Ecto neural progenitor cell (in vitro differentiated cells): Measurements from ENCODE around the gene CAPN13.

Experiments
- DNase-seq: peaks from one replicate; pipeline ENCODE4 v3.0.0-alpha.2; 2018; ENCODE audit warnings: low spot score

Gene CAPN13

GRCh38 chr2:30705056-30705455 is 102.2 kb downstream of the CAPN13 start:
- peak; percentile 28 for DNase-seq

- DNase-seq = no peak
Measured at GRCh38 chr2:30704309-30705020, 102.8 kb downstream of the CAPN13 start.

- DNase-seq = peak; percentile 5
Measured at GRCh38 chr2:30702694-30703093, 104.6 kb downstream of the CAPN13 start.

- DNase-seq = no peak
Measured at GRCh38 chr2:30701782-30702181, 105.5 kb downstream of the CAPN13 start.

- DNase-seq = peak; percentile 15
Measured at GRCh38 chr2:30697242-30698103, 109.8 kb downstream of the CAPN13 start.

GRCh38 chr2:30695749-30696148 is 111.5 kb downstream of the CAPN13 start:
- no peak for DNase-seq

- DNase-seq = no peak
Measured at GRCh38 chr2:30694286-30695055, 112.8 kb downstream of the CAPN13 start.

GRCh38 chr2:30693821-30694281 is 113.4 kb downstream of the CAPN13 start:
- DNase-seq = no peak

- no peak for DNase-seq
Measured at GRCh38 chr2:30692829-30693275, 114.4 kb downstream of the CAPN13 start.

- no peak for DNase-seq
Measured at GRCh38 chr2:30691948-30692828, 115.1 kb downstream of the CAPN13 start.

- no peak for DNase-seq
Measured at GRCh38 chr2:30691091-30691947, 115.9 kb downstream of the CAPN13 start.

- DNase-seq = no peak
Measured at GRCh38 chr2:30690126-30690561, 117.1 kb downstream of the CAPN13 start.

- no peak for DNase-seq
Measured at GRCh38 chr2:30689496-30690125, 117.6 kb downstream of the CAPN13 start.

GRCh38 chr2:30688956-30689401 is 118.3 kb downstream of the CAPN13 start:
- no peak for DNase-seq

- DNase-seq = no peak
Measured at GRCh38 chr2:30686669-30687068, 120.6 kb downstream of the CAPN13 start.

GRCh38 chr2:30686000-30686399 is 121.2 kb downstream of the CAPN13 start:
- DNase-seq = no peak

GRCh38 chr2:30684996-30685395 is 122.2 kb downstream of the CAPN13 start:
- no peak for DNase-seq

- DNase-seq = no peak
Measured at GRCh38 chr2:30684516-30684915, 122.7 kb downstream of the CAPN13 start.

GRCh38 chr2:30684026-30684425 is 123.2 kb downstream of the CAPN13 start:
- no peak for DNase-seq
